H9 (cell line): ENCODE measurements around the gene HMGA1. TPM values are rescaled to one million over a fixed set of nuclear protein-coding genes. Genes with fewer than 3 reads are reported as not detected.

ENCODE experiments used
- DNase-seq: peaks from one replicate; pipeline ENCODE4 v3.0.0-alpha.2; 2017
- H2AFZ ChIP-seq: one replicate; pipeline ENCODE4 v1.6.1; 2013; ENCODE audit warnings: mild to moderate bottlenecking, low read length, control low read depth, moderate library complexity
- H2AK5ac ChIP-seq: 2 replicates; pipeline ENCODE4 v1.6.1; 2013; ENCODE audit warnings: low read length, control low read depth, mixed read lengths; ENCODE audit not compliant: insufficient read length
- H2BK120ac ChIP-seq: one replicate; pipeline ENCODE4 v1.6.1; 2013; ENCODE audit warnings: low read depth, mild to moderate bottlenecking, low read length, control low read depth, inconsistent platforms; ENCODE audit not compliant: poor library complexity, severe bottlenecking
- H2BK12ac ChIP-seq: 2 replicates; pipeline ENCODE4 v1.6.1; 2013; ENCODE audit warnings: low read length, control low read depth, mixed read lengths, low read depth; ENCODE audit not compliant: insufficient read length
- H2BK15ac ChIP-seq: 2 replicates; pipeline ENCODE4 v1.6.1; 2013; ENCODE audit warnings: low read depth, low read length, control low read depth
- H2BK20ac ChIP-seq: one replicate; pipeline ENCODE4 v1.6.1; 2013; ENCODE audit warnings: low read depth, mild to moderate bottlenecking, low read length, control low read depth, inconsistent platforms; ENCODE audit not compliant: poor library complexity, severe bottlenecking
- H2BK5ac ChIP-seq: 2 replicates; pipeline ENCODE4 v1.6.1; 2013; ENCODE audit warnings: low read length, control low read depth, mixed read lengths; ENCODE audit not compliant: insufficient read length
- H3K14ac ChIP-seq: 2 replicates; pipeline ENCODE4 v1.6.1; 2013; ENCODE audit warnings: low read length, control low read depth; ENCODE audit not compliant: insufficient read depth
- H3K18ac ChIP-seq: 2 replicates; pipeline ENCODE4 v1.6.1; 2013; ENCODE audit warnings: low read depth, mild to moderate bottlenecking, mixed read lengths, low read length, control low read depth; ENCODE audit not compliant: insufficient read length
- H3K23ac ChIP-seq: 2 replicates; pipeline ENCODE4 v1.6.1; 2013; ENCODE audit warnings: low read length, control low read depth, mixed read lengths, low read depth; ENCODE audit not compliant: insufficient read length
- H3K23me2 ChIP-seq: 2 replicates; pipeline ENCODE4 v1.6.1; 2013; ENCODE audit warnings: low read depth, mild to moderate bottlenecking, mixed read lengths, low read length, control low read depth; ENCODE audit not compliant: insufficient read length, poor library complexity, severe bottlenecking
- H3K27ac ChIP-seq: 2 replicates; pipeline ENCODE4 v1.5.1; 2013; ENCODE audit warnings: low read length, control low read depth, mixed read lengths, low read depth; ENCODE audit not compliant: insufficient read length
- H3K27me3 ChIP-seq: 2 replicates; pipeline ENCODE4 v1.6.1; 2013; ENCODE audit warnings: low read length, control low read depth, inconsistent platforms; ENCODE audit not compliant: insufficient read depth
- H3K4ac ChIP-seq: 2 replicates; pipeline ENCODE4 v1.6.1; 2013; ENCODE audit warnings: low read depth, mild to moderate bottlenecking, control low read depth, inconsistent platforms, low read length, moderate library complexity
- H3K4me1 ChIP-seq: 2 replicates; pipeline ENCODE4 v1.6.1; 2013; ENCODE audit warnings: low read length, control low read depth, inconsistent platforms; ENCODE audit not compliant: insufficient read depth
- H3K4me2 ChIP-seq: 2 replicates; pipeline ENCODE4 v1.6.1; 2013; ENCODE audit warnings: low read length, control low read depth, mixed read lengths; ENCODE audit not compliant: insufficient read length, insufficient read depth
- H3K56ac ChIP-seq: 2 replicates; pipeline ENCODE4 v1.6.1; 2013; ENCODE audit warnings: low read depth, mild to moderate bottlenecking, mixed read lengths, low read length, control low read depth; ENCODE audit not compliant: insufficient read length
- H3K79me1 ChIP-seq: 2 replicates; pipeline ENCODE4 v1.6.1; 2013; ENCODE audit warnings: low read depth, mild to moderate bottlenecking, moderate library complexity, low read length, control low read depth, inconsistent platforms; ENCODE audit not compliant: insufficient read depth, poor library complexity, severe bottlenecking
- H3K79me2 ChIP-seq: 2 replicates; pipeline ENCODE4 v1.6.1; 2013; ENCODE audit warnings: low read length, control low read depth, inconsistent platforms; ENCODE audit not compliant: insufficient read depth
- H3K9ac ChIP-seq: 2 replicates; pipeline ENCODE4 v1.6.1; 2013; ENCODE audit warnings: low read length, control low read depth, mixed read lengths; ENCODE audit not compliant: insufficient read length; ENCODE audit errors: extremely low read depth
- H3K9me3 ChIP-seq: one replicate; pipeline ENCODE4 v1.6.1; 2013; ENCODE audit warnings: low read depth, low read length, inconsistent platforms; ENCODE audit not compliant: control insufficient read depth
- H3T11ph ChIP-seq: one replicate; pipeline ENCODE4 v1.6.1; 2013; ENCODE audit warnings: mild to moderate bottlenecking, low read length, control low read depth, inconsistent platforms
- H4K20me1 ChIP-seq: one replicate; pipeline ENCODE4 v1.6.1; 2013; ENCODE audit not compliant: control insufficient read depth, insufficient read length, insufficient read depth
- H4K5ac ChIP-seq: 2 replicates; pipeline ENCODE4 v1.6.1; 2013; ENCODE audit warnings: low read depth, mild to moderate bottlenecking, mixed read lengths, low read length, control low read depth; ENCODE audit not compliant: insufficient read length
- H4K8ac ChIP-seq: replicated peaks from 2 replicates; pipeline ENCODE4 v1.6.1; 2013; ENCODE audit warnings: low read length, control low read depth, mixed read lengths, low read depth; ENCODE audit not compliant: insufficient read length
- H4K91ac ChIP-seq: 2 replicates; pipeline ENCODE4 v1.6.1; 2013; ENCODE audit warnings: low read depth, mild to moderate bottlenecking, moderate library complexity, mixed read lengths, low read length, control low read depth; ENCODE audit not compliant: insufficient read length
- H3K27ac Mint-ChIP-seq, 3 experiments: 2 replicates in 2 of 3; 3 replicates in 1 of 3; pipeline ENCODE4 v1.8.0; 2020 to 2021; ENCODE audit warnings: mixed read lengths in 3 of 3, mild to moderate bottlenecking in 1 of 3, moderate library complexity in 1 of 3
- H3K27me3 Mint-ChIP-seq: 2 replicates; pipeline ENCODE4 v1.8.0; 2021; ENCODE audit warnings: low read depth, mild to moderate bottlenecking, moderate library complexity, mixed read lengths
- H3K36me3 Mint-ChIP-seq, 3 experiments: 2 replicates in 2 of 3; 3 replicates in 1 of 3; pipeline ENCODE4 v1.8.0; 2020 to 2021; ENCODE audit warnings: low read depth in 3 of 3, mixed read lengths in 3 of 3; ENCODE audit not compliant: insufficient read depth in 1 of 3
- H3K4me1 Mint-ChIP-seq, 2 experiments: 2 replicates each; pipeline ENCODE4 v1.8.0; 2020; ENCODE audit warnings: mixed read lengths in 2 of 2
- H3K4me3 Mint-ChIP-seq, 2 experiments: 2 replicates in 1 of 2; 3 replicates in 1 of 2; pipeline ENCODE4 v1.8.0; 2020 to 2021; ENCODE audit warnings: mild to moderate bottlenecking in 2 of 2, mixed read lengths in 2 of 2, moderate library complexity in 1 of 2
- H3K9me3 Mint-ChIP-seq, 2 experiments: 2 replicates in 1 of 2; 3 replicates in 1 of 2; pipeline ENCODE4 v1.8.0; 2020; ENCODE audit warnings: mild to moderate bottlenecking in 2 of 2, mixed read lengths in 2 of 2, moderate library complexity in 1 of 2
- WGBS: extraction: QIAGEN DNeasy Blood & Tissue Kit; methylation state at CpG from one replicate; pipeline ENCODE4 v1.1.7; 2013; ENCODE audit warnings: missing lambda C conversion rate, low lambda C conversion rate, mixed read lengths; ENCODE audit not compliant: insufficient read length; ENCODE audit errors: extremely low coverage; 5-methylcytosine and 5-hydroxymethylcytosine counted together
- long read RNA-seq: library from polyadenylated mRNA; unstranded; transcript quantifications from one replicate; pipeline ENCODE4 v2.0.0, GENCODE V29; 2020
- total RNA-seq: library from RNA; stranded (reverse); gene quantifications from 2 replicates; pipeline ENCODE4 v1.2.1, GENCODE V29; 2021
- TF ChIP-seq, protein P1 (sequence below): fragments of 200-600 bp; sonication (generic); conservative IDR thresholded peaks from 3 replicates; pipeline ENCODE4 v1.8.0; 2021; ENCODE audit warnings: antibody characterized with exemption, mild to moderate bottlenecking

The HMGA1 gene, protein sequence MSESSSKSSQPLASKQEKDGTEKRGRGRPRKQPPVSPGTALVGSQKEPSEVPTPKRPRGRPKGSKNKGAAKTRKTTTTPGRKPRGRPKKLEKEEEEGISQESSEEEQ
- 2,116 and 2,191 TPM in 2 replicates for total RNA-seq
- long read RNA-seq, transcript HMGA1-204 (6 exons, 1,887 nt), result minor isoform, 807 of 5,150 reads
- long read RNA-seq, transcript HMGA1-206 (5 exons, 716 nt), result minor isoform, 60 of 5,150 reads
- long read RNA-seq, transcript HMGA1-205 (5 exons, 2,159 nt), result minor isoform, 180 of 5,150 reads
- long read RNA-seq, transcript HMGA1-201 (6 exons, 1,920 nt), result major isoform, 3,326 of 5,150 reads
- long read RNA-seq, partial matches to known transcripts, result 78 of 5,150 reads
- long read RNA-seq, other reads (novel, unspliced or antisense), result 657 of 5,150 reads

DNA sequence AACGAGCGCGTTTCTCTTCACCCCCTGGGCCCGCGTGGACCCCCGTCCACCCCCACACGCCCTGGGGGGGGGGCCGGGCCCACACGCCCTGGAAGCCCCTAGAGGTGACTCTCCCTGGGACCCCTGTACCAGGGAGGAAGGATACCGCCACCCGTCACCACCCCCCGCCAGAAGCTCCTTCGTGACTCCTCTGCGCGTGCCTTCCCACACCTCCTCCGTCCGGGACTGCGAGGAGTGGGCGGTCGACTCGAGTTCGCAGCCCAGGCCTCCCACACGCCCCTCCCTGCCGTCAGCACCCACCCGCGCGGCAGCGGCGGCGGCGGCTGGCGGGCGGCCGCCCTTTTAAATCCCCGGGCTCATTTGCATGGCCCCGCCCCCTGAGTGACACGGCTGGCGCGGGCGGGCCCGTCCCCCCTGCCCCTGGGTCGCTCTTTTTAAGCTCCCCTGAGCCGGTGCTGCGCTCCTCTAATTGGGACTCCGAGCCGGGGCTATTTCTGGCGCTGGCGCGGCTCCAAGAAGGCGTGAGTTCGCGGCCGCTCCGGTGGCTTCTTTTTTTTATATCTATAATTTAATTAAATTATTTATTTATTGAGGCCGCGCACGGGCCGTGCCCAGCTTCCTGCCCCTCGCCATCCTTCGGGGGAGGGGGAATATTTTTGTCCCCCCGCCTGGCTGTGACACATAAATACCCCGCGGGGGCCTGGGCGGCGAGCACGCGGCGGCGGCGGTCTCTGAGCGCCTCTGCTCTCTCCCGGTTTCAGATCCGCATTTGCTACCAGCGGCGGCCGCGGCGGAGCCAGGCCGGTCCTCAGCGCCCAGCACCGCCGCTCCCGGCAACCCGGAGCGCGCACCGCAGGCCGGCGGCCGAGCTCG, at the start of gene HMGA1:
Gene HMGA1 (plus strand): TSS at position 431 of the 873 bp plus-strand sequence. CDS start 3,908 bp downstream, outside the sequence.
- Histone ChIP-seq H3K23me2 (peaks cover 16% of the 10 kb centered on the region), H3K9me3 (no peaks in the 10 kb centered on the region), H3T11ph (no peak within 1 kb of the TSS), H2BK20ac (no peak within 1 kb of the TSS), H2BK120ac (peak within 1 kb of the TSS; percentile 66), H3K56ac (no peak within 1 kb of the TSS), H3K4me1 (peaks cover 13% of the 10 kb centered on the region), H2BK12ac (no peak within 1 kb of the TSS), H3K23ac (no peak within 1 kb of the TSS), H2AK5ac (no peak within 1 kb of the TSS), H3K4me2 (peak within 1 kb of the TSS; percentile 94), H3K79me1 (peaks cover 6% of the 10 kb centered on the region), H4K20me1 (no peaks in the 10 kb centered on the region), H3K79me2 (peaks cover 35% of the 10 kb centered on the region; the same call in 1 of the 2 replicates), H3K4ac (peak within 1 kb of the TSS; percentile 26; the same call in 1 of the 2 replicates), H3K14ac (peak within 1 kb of the TSS; percentile 88), H2BK15ac (no peak within 1 kb of the TSS; the same call in 1 of the 2 replicates), H4K5ac (peak within 1 kb of the TSS; percentile 26), H3K27me3 (no peaks in the 10 kb centered on the region), H4K91ac (peak within 1 kb of the TSS; percentile 46), H3K27ac (peak within 1 kb of the TSS; percentile 95), H4K8ac (no peak within 1 kb of the TSS), H3K9ac (peak within 1 kb of the TSS; percentile 92), H2AFZ (no peak within 1 kb of the TSS), H3K18ac (peak within 1 kb of the TSS; percentile 81), H2BK5ac (peak within 1 kb of the TSS; percentile 55)
- peak; percentile 83 for DNase-seq
- WGBS, result no CpG with 5 or more reads among the region's 91 CpGs
- Mint-ChIP-seq H3K9me3 (no peaks in the 10 kb centered on the region; a peak in 1 of 5 replicates), H3K4me3 (peak within 1 kb of the TSS; percentile 88 to 92), H3K27ac (peak within 1 kb of the TSS; percentile 98 to 100 (median 99)), H3K4me1 (peaks cover 28 to 57% of the 10 kb centered on the region in 2 experiments), H3K36me3 (peaks cover 31 to 36% (median 34%) of the 10 kb centered on the region in 3 experiments), H3K27me3 (no peaks in the 10 kb centered on the region)
- TF ChIP-seq, protein P1, sequence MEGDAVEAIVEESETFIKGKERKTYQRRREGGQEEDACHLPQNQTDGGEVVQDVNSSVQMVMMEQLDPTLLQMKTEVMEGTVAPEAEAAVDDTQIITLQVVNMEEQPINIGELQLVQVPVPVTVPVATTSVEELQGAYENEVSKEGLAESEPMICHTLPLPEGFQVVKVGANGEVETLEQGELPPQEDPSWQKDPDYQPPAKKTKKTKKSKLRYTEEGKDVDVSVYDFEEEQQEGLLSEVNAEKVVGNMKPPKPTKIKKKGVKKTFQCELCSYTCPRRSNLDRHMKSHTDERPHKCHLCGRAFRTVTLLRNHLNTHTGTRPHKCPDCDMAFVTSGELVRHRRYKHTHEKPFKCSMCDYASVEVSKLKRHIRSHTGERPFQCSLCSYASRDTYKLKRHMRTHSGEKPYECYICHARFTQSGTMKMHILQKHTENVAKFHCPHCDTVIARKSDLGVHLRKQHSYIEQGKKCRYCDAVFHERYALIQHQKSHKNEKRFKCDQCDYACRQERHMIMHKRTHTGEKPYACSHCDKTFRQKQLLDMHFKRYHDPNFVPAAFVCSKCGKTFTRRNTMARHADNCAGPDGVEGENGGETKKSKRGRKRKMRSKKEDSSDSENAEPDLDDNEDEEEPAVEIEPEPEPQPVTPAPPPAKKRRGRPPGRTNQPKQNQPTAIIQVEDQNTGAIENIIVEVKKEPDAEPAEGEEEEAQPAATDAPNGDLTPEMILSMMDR, result no peak
